ENCODE data around the gene IQCF5. TPM values are rescaled to one million over a fixed set of nuclear protein-coding genes. Genes with fewer than 3 reads are reported as not detected.
"Not testable (repeated sequence)": the region's sequence is repeated elsewhere in the genome, so short reads cannot be mapped to it uniquely, and the experiment has no call there.

IQCF5 gene
- total RNA-seq, 2 experiments from 2014 or later = not detected

- ChIA-PET POLR2A (no interaction called here), CTCF (no interaction called here)
- no peak overlapping the region for H3K4me3 Mint-ChIP-seq
- H3K4me1 Mint-ChIP-seq = peaks cover 24% of the 10 kb centered on the region
- no peaks in the 10 kb centered on the region for H3K36me3 Mint-ChIP-seq (ENCODE audit: low read depth)
- no peak for DNase-seq
- H3K27me3 Mint-ChIP-seq = peaks cover 22% of the 10 kb centered on the region
- no peaks in the 10 kb centered on the region for H3K9me3 Mint-ChIP-seq
- no peak overlapping the region for H3K27ac Mint-ChIP-seq
Measured at GRCh38 chr3:51887620-51888019, 12.2 kb upstream of the IQCF5 start.

- H3K27me3 Mint-ChIP-seq = peaks cover 24% of the 10 kb centered on the region
- H3K9me3 Mint-ChIP-seq = no peaks in the 10 kb centered on the region
- no peaks in the 10 kb centered on the region for H3K36me3 Mint-ChIP-seq (ENCODE audit: low read depth)
- DNase-seq = no peak
- H3K4me1 Mint-ChIP-seq = peaks cover 15% of the 10 kb centered on the region
- H3K27ac Mint-ChIP-seq = no peak overlapping the region
- no peak overlapping the region for H3K4me3 Mint-ChIP-seq
- ChIA-PET POLR2A (no interaction called here), CTCF (no interaction called here)
Measured at GRCh38 chr3:51886447-51886846, 11.0 kb upstream of the IQCF5 start.

GRCh38 chr3:51879937-51880336 lies 4.5 kb upstream of the IQCF5 start:
- Mint-ChIP-seq H3K9me3 (no peaks in the 10 kb centered on the region), H3K27me3 (peaks cover 28% of the 10 kb centered on the region), H3K4me3 (no peak overlapping the region), H3K27ac (no peak overlapping the region), H3K4me1 (no peaks in the 10 kb centered on the region), H3K36me3 (ENCODE audit: low read depth) (no peaks in the 10 kb centered on the region)
- ChIA-PET CTCF (no interaction called here), POLR2A (no interaction called here)
- DNase-seq = no peak

GRCh38 chr3:51876186-51876585 lies 785 bp upstream of the IQCF5 start:
- Mint-ChIP-seq H3K9me3 (no peaks in the 10 kb centered on the region), H3K27ac (no peak overlapping the region), H3K27me3 (peaks cover 13% of the 10 kb centered on the region), H3K4me1 (peaks cover 4% of the 10 kb centered on the region), H3K36me3 (ENCODE audit: low read depth) (no peaks in the 10 kb centered on the region), H3K4me3 (no peak overlapping the region)
- DNase-seq = no peak
- ChIA-PET CTCF (no interaction called here), POLR2A (no interaction called here)

GRCh38 chr3:51874889-51875288 lies 512 bp downstream of the IQCF5 start:
- no peak overlapping the region for H3K4me3 Mint-ChIP-seq
- DNase-seq = no peak
- H3K27ac Mint-ChIP-seq = no peak overlapping the region
- no peaks in the 10 kb centered on the region for H3K9me3 Mint-ChIP-seq
- H3K27me3 Mint-ChIP-seq = peaks cover 13% of the 10 kb centered on the region
- ChIA-PET CTCF (no interaction called here), POLR2A (no interaction called here)
- peaks cover 4% of the 10 kb centered on the region for H3K4me1 Mint-ChIP-seq
- H3K36me3 Mint-ChIP-seq (ENCODE audit: low read depth) = no peaks in the 10 kb centered on the region

- Mint-ChIP-seq H3K36me3 (ENCODE audit: low read depth) (no peaks in the 10 kb centered on the region), H3K4me1 (peaks cover 4% of the 10 kb centered on the region), H3K27me3 (peaks cover 16% of the 10 kb centered on the region), H3K27ac (no peak overlapping the region), H3K4me3 (no peak overlapping the region), H3K9me3 (no peaks in the 10 kb centered on the region)
- ChIA-PET POLR2A (no interaction called here), CTCF (no interaction called here)
- DNase-seq = no peak
Measured at GRCh38 chr3:51874411-51874810, 990 bp downstream of the IQCF5 start.

- Mint-ChIP-seq H3K27ac (no peak overlapping the region), H3K27me3 (peaks cover 21% of the 10 kb centered on the region), H3K36me3 (ENCODE audit: low read depth) (no peaks in the 10 kb centered on the region), H3K4me3 (no peak overlapping the region), H3K9me3 (no peaks in the 10 kb centered on the region), H3K4me1 (peaks cover 4% of the 10 kb centered on the region)
- ChIA-PET POLR2A (no interaction called here), CTCF (no interaction called here)
- DNase-seq = no peak
Measured at GRCh38 chr3:51873876-51874275, 1.5 kb downstream of the IQCF5 start.

GRCh38 chr3:51873253-51873766 lies 2.1 kb downstream of the IQCF5 start:
- Mint-ChIP-seq H3K4me3 (no peak overlapping the region), H3K36me3 (ENCODE audit: low read depth) (no peaks in the 10 kb centered on the region), H3K4me1 (peaks cover 4% of the 10 kb centered on the region), H3K27me3 (peaks cover 22% of the 10 kb centered on the region), H3K9me3 (no peaks in the 10 kb centered on the region), H3K27ac (no peak overlapping the region)
- ChIA-PET POLR2A (no interaction called here), CTCF (no interaction called here)
- no peak for DNase-seq

- Mint-ChIP-seq H3K4me1 (no peaks in the 10 kb centered on the region), H3K9me3 (no peaks in the 10 kb centered on the region), H3K27ac (no peak overlapping the region), H3K36me3 (ENCODE audit: low read depth) (no peaks in the 10 kb centered on the region), H3K27me3 (peaks cover 29% of the 10 kb centered on the region), H3K4me3 (no peak overlapping the region)
- POLR2A ChIA-PET = no interaction called here
- no peak for DNase-seq
- CTCF ChIA-PET = no interaction called here
Measured at GRCh38 chr3:51869304-51869703, 6.1 kb downstream of the IQCF5 start.

- H3K4me1 Mint-ChIP-seq; H3K27ac Mint-ChIP-seq; POLR2A ChIA-PET; CTCF ChIA-PET; DNase-seq; H3K36me3 Mint-ChIP-seq (ENCODE audit: low read depth); H3K9me3 Mint-ChIP-seq; H3K4me3 Mint-ChIP-seq: not testable (repeated sequence)
- H3K27me3 Mint-ChIP-seq = peaks cover 27% of the 10 kb centered on the region
Measured at GRCh38 chr3:51868896-51869295, 6.5 kb downstream of the IQCF5 start.

GRCh38 chr3:51862886-51863285 lies 12.5 kb downstream of the IQCF5 start:
- no peak for DNase-seq
- H3K27ac Mint-ChIP-seq = no peak overlapping the region
- no peaks in the 10 kb centered on the region for H3K4me1 Mint-ChIP-seq
- H3K9me3 Mint-ChIP-seq = no peaks in the 10 kb centered on the region
- H3K36me3 Mint-ChIP-seq (ENCODE audit: low read depth) = no peaks in the 10 kb centered on the region
- H3K27me3 Mint-ChIP-seq = peaks cover 25% of the 10 kb centered on the region
- CTCF ChIA-PET = no interaction called here
- no peak overlapping the region for H3K4me3 Mint-ChIP-seq
- POLR2A ChIA-PET = no interaction called here

- DNase-seq = no peak
- Mint-ChIP-seq H3K4me1 (peaks cover 5% of the 10 kb centered on the region), H3K4me3 (no peak within 1 kb of the TSS), H3K36me3 (ENCODE audit: low read depth) (no peaks in the 10 kb centered on the region), H3K27ac (no peak within 1 kb of the TSS), H3K27me3 (peaks cover 21% of the 10 kb centered on the region), H3K9me3 (peaks cover 2% of the 10 kb centered on the region)
- ChIA-PET POLR2A (no interaction called here), CTCF (no interaction called here)
Measured at GRCh38 chr3:51860703-51861665, 14.4 kb downstream of the IQCF5 start, which contains the start of gene IQCF2. Gene IQCF2 (plus strand): TSS chr3:51861615. CDS start chr3:51861667, 52 bp downstream.

GRCh38 chr3:51855411-51855810 lies 20.0 kb downstream of the IQCF5 start:
- H3K36me3 Mint-ChIP-seq (ENCODE audit: low read depth); POLR2A ChIA-PET; H3K4me3 Mint-ChIP-seq; H3K27me3 Mint-ChIP-seq; H3K9me3 Mint-ChIP-seq; DNase-seq; H3K27ac Mint-ChIP-seq; H3K4me1 Mint-ChIP-seq; CTCF ChIA-PET: not testable (repeated sequence)

GRCh38 chr3:51845129-51845528 lies 30.3 kb downstream of the IQCF5 start:
- Mint-ChIP-seq H3K27me3 (peaks cover 56% of the 10 kb centered on the region), H3K4me1 (no peaks in the 10 kb centered on the region), H3K4me3 (no peak overlapping the region), H3K27ac (no peak overlapping the region), H3K36me3 (ENCODE audit: low read depth) (no peaks in the 10 kb centered on the region), H3K9me3 (no peaks in the 10 kb centered on the region)
- CTCF ChIA-PET = no interaction called here
- POLR2A ChIA-PET = no interaction called here
- DNase-seq = no peak

Measured in activated CD4-positive, alpha-beta memory T cell treated with anti-CD3 and anti-CD28 coated beads, Interleukin-2, amount 10 ng/mL, durations not matched to agents 7 days and 5 days (primary cell).